GM12872 (cell line): ENCODE measurements around the gene RNF126.

Experiments used
- TF ChIP-seq, protein P1 (sequence below): IDR thresholded peaks from 3 replicates; pipeline ENCODE4 v1.5.1; 2011; ENCODE audit warnings: low read depth, mild to moderate bottlenecking, low read length, moderate library complexity; ENCODE audit not compliant: insufficient read depth

RNF126 gene

DNA sequence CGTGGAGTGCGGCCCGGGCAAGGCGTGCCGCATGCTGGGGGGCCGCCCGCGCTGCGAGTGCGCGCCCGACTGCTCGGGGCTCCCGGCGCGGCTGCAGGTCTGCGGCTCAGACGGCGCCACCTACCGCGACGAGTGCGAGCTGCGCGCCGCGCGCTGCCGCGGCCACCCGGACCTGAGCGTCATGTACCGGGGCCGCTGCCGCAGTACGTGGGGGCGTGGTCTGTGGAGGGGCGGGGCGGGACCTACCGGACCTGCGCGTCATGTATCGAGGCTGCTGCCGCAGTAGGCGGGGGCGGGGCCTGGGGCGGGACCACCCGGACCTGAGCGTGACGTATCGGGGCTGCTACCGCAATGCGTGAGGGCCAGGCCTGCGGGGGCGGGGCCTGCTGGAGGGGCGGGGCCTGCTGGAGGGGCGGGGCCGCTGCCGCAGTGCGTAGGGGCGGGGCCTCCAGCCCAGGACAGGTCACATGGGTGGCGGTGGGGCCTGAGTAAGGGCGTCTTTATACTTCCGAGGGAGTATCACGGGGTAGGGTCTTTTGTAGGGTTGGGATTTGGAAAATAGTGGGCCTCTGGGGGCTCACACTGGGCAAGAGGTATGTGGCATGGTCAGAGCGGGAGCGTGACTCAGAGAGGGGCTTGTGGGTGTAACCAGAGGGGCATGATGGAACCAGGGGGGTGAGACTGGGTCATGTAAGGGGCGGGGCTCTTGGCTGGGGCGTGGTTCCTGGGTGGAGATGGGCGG, 17.4 kb upstream of the RNF126 start:
- TF ChIP-seq, protein P1, sequence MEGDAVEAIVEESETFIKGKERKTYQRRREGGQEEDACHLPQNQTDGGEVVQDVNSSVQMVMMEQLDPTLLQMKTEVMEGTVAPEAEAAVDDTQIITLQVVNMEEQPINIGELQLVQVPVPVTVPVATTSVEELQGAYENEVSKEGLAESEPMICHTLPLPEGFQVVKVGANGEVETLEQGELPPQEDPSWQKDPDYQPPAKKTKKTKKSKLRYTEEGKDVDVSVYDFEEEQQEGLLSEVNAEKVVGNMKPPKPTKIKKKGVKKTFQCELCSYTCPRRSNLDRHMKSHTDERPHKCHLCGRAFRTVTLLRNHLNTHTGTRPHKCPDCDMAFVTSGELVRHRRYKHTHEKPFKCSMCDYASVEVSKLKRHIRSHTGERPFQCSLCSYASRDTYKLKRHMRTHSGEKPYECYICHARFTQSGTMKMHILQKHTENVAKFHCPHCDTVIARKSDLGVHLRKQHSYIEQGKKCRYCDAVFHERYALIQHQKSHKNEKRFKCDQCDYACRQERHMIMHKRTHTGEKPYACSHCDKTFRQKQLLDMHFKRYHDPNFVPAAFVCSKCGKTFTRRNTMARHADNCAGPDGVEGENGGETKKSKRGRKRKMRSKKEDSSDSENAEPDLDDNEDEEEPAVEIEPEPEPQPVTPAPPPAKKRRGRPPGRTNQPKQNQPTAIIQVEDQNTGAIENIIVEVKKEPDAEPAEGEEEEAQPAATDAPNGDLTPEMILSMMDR: peak; percentile 41; the same call in 2 of the 3 replicates

- TF ChIP-seq, protein P1: no peak
These were observed 16.6 kb upstream of the RNF126 start for GRCh38 chr19:679418-680286.

DNA sequence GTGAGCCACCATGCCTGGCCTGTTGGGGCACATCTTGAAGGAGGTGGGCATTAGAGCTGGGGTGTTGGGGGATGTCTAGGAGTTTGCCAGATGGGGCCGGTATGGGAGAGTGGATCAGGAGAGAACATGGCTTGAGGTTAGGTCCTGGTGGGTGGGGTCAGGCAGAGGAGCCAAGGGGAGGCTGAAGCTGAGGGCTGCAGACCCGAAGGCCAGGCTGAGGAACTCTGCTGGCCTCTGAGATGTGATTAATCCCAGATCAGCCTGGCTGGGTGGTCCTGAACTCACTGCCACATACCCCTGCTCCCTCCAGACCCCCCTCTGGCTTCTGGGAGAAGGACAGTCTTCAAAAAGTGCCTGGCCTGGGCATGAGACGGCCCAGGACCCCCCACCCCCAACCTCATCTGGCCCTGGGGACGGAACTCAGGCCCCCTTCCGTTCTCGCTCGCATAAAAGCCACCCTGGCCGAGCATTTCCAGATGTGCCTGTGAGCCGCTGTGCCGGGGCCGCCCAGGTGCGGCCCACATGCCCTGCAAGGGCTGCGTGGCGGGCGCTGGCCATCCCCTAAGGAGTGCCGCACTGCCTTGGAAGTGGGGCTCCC, 15.9 kb upstream of the RNF126 start:
- TF ChIP-seq, protein P1: no peak

DNA sequence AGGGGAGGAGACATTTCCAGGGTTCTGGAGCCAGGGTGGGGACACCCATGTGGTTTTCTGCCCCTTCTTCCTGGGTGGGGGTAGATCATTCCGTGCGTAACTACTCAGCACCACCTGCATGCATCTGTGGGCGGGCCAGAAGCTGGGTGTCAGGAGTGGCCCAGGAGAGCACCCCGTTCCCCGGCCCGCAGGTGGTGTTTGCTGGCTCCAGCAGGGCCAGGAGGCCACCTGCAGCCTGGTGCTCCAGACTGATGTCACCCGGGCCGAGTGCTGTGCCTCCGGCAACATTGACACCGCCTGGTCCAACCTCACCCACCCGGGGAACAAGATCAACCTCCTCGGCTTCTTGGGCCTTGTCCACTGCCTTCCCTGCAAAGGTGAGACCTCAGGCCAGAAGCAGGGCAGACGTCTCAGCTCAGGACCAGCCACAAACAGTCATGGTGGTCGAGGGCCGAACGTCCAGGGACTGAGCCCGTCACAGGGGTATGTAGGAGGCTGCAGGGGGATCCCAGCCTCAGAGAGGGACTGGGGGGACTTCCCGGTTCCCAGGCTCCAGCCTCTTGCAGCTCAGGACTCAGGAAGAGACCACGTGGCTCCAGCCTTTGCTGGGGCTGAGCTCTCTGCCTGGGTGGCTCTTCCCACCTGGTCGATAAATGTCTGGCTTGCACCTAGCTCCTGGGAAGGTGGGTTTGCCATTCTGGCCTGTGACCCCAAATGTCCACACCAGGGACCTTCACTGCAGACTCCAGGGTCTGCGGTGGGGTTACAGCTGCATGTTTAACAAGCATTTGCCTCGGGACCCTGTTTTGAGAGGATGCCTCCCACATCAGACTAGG, 14.8 kb upstream of the RNF126 start:
- TF ChIP-seq, protein P1: no peak

DNA sequence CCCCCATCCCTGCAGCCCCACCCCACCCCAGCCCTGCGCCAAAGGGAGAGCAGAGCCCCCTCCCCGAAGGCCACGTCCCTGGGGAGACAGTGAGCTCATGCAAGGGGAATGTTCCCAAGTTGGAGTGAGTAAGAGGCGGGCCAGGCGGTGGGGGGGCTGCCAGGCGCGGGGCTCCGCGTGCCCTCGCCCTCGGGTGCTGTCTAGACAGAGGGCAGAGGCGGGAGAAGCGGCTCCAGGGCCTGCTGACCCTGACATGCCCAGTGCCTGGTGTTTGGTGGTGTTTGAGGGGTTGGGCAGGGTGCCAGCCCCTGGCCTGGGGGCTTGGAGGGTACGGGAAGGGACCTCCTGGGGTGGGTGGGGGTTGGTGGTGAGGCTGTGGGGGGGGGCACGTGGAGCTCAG, 14.2 kb upstream of the RNF126 start:
- TF ChIP-seq, protein P1: no peak

- TF ChIP-seq, protein P1: no peak
These were observed 13.5 kb upstream of the RNF126 start, which contains the start of gene FSTL3 for GRCh38 chr19:676339-677105. FSTL3 (plus strand) TSS chr19:676392; CDS start chr19:676424, 32 bp downstream.
